HG02943 (cell line): Measurements from ENCODE around the gene PDCD1.
"Not testable (repeated sequence)": the region's sequence is repeated elsewhere in the genome, so short reads cannot be mapped to it uniquely, and the experiment has no call there.

ENCODE experiments used
- ATAC-seq: cut with Tn5 transposase; IDR thresholded peaks from one replicate; pipeline ENCODE4 v1.9.1; 2021; ENCODE audit warnings: mild to moderate bottlenecking, low read depth, moderate library complexity; ENCODE audit not compliant: unreplicated experiment

Gene PDCD1

DNA sequence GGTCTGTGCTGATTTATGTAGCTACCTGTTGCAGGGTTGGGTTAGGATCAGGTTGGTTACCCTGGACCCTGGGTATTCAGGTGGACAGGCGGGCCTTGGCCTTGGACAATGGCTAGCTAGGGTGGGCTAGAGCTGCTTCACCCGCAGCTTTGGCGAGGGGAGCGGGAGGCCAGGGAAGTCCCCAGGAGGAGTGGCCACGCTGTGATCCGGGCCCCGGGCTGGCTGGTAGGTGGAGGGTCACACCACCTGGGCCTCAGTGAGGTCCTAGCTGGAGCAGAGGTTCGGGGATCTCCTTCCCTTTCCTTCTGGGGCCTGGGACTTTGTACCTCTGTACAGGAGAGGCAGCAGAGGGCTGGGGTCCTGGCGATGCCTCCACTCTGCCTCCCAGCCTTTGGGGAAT, 20.6 kb upstream of the PDCD1 start:
- ATAC-seq = no peak

GRCh38 chr2:241877989-241878970, 19.6 kb upstream of the PDCD1 start:
- no peak for ATAC-seq

DNA sequence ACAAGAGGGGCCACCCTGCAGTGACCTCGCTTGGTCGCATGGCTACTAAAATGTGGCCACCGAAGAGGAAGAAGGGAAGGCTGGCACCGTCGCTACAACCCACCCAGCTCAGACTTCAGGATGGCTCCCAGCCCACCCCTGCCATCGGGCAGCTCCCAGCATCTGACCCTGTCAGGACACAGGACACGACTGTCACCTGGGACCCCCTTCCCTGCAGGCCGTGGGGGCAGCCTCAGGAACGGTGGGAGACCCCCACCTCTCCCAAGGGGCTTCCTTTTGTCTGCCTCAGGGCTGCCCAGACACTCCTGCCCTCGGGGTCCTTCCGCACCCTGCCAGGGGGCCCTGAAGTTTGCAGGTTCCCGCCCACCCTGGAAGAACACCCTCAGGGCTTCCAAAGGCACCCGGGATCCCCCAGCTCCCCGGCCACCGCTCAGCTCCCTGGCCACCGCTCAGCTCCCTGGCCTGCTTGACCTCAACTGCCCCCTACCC, 18.5 kb upstream of the PDCD1 start:
- no peak for ATAC-seq

GRCh38 chr2:241876528-241877196, 18.0 kb upstream of the PDCD1 start:
- ATAC-seq = no peak

GRCh38 chr2:241875754-241876527, 17.2 kb upstream of the PDCD1 start:
- ATAC-seq = not testable (repeated sequence)

DNA sequence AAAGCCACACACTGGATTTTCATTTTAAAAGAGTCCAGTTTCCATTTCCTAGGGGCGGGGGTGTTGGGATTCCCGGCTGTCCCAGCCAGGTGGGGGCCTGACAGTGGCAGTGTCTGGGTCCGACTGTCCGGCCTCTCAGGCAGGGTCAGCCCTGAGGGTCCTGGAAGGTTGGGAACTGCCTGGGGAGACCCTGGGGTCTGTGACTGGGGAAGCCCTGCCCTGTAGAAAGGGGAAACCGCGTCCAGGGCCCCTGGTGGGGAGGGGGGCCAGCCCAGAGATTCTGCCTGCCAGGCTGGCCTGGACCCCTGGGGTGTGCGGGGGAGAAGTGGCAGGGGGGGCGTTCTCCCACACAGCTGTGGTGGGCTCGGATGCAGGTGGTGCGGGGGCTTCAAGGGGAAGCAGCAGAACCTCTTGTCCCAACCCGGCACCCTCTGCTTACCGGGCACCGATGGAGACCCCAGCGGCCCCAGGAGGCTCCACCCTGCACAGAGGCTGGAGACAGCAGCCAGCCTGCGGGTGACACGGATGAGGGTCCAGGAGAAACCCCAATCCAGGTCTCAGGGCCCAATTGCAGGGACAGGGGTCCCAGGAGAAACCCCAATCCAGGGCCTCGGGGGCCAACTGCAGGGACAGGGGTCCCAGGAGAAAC, 15.7 kb upstream of the PDCD1 start:
- ATAC-seq = no peak

DNA sequence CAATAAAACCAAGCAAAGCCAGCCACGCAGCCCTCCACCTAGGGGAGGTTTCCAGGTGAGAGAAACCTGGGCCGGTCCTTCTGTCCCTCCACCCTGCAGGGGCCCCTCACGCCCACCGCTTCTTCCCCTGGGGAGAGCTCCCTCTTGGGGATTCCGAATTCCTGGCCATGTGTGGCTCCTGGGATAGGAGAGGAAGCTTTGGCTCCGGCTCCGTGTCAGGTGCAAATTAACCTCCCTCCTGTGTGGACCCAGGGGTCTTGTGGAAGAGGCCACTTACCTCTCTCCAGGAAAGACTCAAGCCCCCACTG, 15.1 kb upstream of the PDCD1 start:
- ATAC-seq = no peak

DNA sequence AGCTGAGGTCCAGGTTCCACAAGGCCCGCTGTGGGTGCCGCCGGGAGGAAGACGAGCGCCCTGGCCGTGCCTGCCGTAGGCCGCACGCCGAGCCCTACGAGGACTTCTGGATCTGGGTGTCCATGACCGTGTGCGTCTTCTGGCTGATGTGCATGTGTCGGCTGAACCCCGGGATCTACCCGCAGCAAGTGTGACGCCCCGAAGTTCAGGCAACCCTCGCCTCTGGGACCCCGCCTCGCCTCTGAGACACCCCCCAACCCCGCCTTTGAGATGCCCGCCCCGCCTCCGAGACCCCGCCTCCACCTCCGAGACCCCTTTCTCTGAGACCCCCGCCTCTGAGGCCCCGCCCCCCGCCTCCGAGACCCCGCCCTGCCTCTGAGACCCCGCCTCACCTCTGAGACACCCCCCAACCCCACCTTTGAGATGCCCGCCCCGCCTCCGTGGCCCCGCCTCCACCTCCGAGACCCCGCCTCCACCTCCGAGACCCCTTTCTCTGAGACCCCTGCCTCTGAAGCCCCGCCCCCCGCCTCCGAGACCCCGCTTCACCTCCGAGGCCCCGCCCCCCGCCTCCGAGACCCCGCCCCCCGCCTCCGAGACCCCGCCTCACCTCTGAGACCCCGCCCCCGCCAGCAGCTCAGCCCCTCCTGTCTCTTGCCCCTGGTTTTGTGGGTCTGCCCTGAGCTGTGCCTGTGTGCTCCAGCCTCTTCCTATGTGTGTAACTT, 14.5 kb upstream of the PDCD1 start:
- ATAC-seq = no peak

DNA sequence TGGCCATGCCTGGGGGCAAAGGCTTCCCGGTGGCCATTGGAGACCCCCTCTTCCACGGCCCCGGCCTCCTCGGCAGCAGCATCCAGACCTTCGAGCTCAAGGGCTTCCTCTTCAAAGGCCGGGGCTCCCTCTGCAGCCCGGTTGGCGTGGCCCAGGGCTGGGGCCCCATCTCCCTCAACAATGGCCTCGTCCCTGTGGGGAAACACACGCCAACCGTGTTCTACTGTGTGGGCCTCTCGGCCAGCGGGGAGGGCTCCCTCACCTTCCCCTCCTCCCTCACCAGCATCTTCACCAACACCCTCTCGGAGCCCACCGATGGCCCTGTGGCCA, 13.6 kb upstream of the PDCD1 start:
- ATAC-seq = no peak

GRCh38 chr2:241871538-241872312, 13.0 kb upstream of the PDCD1 start:
- ATAC-seq = no peak

GRCh38 chr2:241870611-241871537, 12.2 kb upstream of the PDCD1 start:
- ATAC-seq = no peak

DNA sequence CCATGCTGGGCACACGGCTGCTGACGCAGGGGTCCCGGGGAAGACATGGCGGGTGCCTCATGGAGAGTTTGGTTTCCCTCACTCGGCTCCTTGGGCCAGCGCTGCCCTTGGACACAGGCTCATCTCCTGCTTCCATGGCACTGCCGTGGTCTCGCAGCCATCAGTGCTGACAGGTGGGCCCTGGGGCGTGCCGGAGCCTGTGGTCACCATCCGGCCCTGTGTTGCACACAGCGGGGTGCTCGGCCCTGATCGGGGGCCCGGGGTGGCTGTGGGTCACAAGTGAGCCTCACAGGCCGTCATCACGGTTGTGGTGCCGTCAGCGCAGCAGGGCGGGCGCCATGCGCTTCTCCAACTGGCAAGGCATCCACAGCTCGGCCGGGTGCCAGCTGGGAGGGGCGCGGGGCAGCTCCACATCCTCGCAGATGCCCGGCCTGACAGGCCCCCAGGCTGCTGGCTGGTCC, 11.4 kb upstream of the PDCD1 start:
- ATAC-seq = no peak

GRCh38 chr2:241869087-241869961, 10.6 kb upstream of the PDCD1 start, which contains the start of gene RTP5:
Gene RTP5 (plus strand): TSS chr2:241869729. CDS start chr2:241869757, 28 bp downstream.
- ATAC-seq = no peak

DNA sequence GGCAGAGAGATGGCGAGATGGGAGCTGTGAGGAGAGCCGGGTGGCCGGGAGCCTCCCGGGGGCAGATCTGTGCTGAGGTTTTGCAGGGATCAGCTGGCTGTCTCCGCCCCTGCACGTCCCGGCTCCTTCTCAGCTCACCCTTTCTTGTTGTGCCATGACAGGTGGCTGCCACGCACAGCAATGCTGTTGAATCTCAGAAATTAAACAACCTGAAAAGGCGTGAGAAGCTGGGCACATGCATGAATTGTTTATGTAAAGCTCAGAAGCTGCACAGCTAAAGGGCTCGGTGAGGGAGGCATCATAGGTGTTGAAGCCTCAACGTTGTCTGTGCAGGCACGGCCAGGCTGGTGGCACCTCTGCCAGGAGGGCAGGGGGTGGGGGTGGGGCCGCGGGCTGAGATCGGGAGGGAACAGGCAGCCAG, 10.0 kb upstream of the PDCD1 start:
- no peak for ATAC-seq

DNA sequence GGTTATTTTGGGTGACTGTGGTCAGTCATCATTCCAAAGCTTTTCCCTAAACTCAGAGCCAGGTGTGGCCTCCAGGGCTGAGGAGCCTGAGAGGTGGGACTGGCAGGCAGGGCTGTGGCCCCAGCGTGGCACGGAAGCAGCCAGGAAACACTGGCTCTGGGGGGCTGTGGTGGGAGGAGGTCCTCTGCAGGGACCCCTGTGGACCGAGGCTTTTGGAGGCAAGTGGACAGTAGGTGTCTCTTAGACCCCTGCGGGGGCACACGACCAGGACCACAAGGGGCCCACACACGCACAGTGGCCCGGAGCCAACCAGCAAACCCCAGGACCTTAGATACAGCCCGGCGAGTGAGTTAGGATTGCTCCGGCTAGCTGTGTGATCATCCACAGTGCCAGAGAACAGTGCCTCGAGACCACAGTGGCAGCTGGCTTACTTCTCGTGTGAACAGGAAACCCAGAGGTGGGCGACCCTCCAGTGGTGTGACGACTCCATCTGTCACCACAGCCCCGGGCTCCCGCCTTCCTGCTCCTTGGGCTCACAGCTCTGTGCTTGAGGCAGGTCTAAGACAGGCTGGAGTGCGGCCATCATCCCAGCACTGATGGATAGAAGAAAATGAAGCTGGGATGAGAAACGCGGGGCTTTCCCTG, 9.2 kb upstream of the PDCD1 start:
- ATAC-seq = no peak

GRCh38 chr2:241866790-241867645, 8.3 kb upstream of the PDCD1 start:
- no peak for ATAC-seq
